ENCODE measurements around the gene SLC35A3.

Gene SLC35A3

GRCh38 chr1:100080331-100080730 is 110.5 kb downstream of the SLC35A3 start:
- DNase-seq = no peak
